A549 (cell line): ENCODE results near the gene AK1.

Experiments
- BCL3 ChIP-seq: fragments of >200 bp; sonication (Bioruptor Twin); formaldehyde crosslinking; IDR thresholded peaks from 3 replicates; pipeline ENCODE4 v1.6.1; 2016
- CHD2 ChIP-seq: fragments of 150-350 bp; IDR thresholded peaks from 2 replicates; pipeline ENCODE4 v1.6.1; 2014; ENCODE audit warnings: low read length; ENCODE audit not compliant: partially characterized antibody
- CTCF ChIP-seq: fragments of >200 bp; sonication (Bioruptor Twin); formaldehyde crosslinking; IDR thresholded peaks from 3 replicates; pipeline ENCODE4 v1.5.1; 2016
- EP300 ChIP-seq, 2 experiments: fragments of >200 bp; sonication (Bioruptor Twin); formaldehyde crosslinking; IDR thresholded peaks; 2 replicates in 1 of 2; 3 replicates in 1 of 2; pipeline ENCODE4 v1.6.1; 2016 to 2017
- HDAC2 ChIP-seq: fragments of 200-600 bp; sonication (generic); IDR thresholded peaks from 2 replicates; pipeline ENCODE4 v1.6.1; 2016
- MYC ChIP-seq: IDR thresholded peaks from 2 replicates; pipeline ENCODE4 v1.6.1; 2012; ENCODE audit warnings: mild to moderate bottlenecking, inconsistent platforms, low read length, improper control_type of control experiment, borderline replicate concordance
- NPAS2 ChIP-seq: fragments of 250-450 bp; sonication (Bioruptor Pico); IDR thresholded peaks from 2 replicates; pipeline ENCODE4 v1.8.0; 2022; ENCODE audit warnings: mild to moderate bottlenecking, moderate library complexity, borderline replicate concordance
- POLR2A ChIP-seq: IDR thresholded peaks from 2 replicates; pipeline ENCODE4 v1.6.1; 2012; ENCODE audit warnings: mild to moderate bottlenecking, low read length
- RAD21 ChIP-seq, 2 experiments: fragments of >200 bp in 1 of 2; sonication (Bioruptor Twin) in 1 of 2; formaldehyde crosslinking in 1 of 2; IDR thresholded peaks in 1 of 2; conservative IDR thresholded peaks in 1 of 2; 2 replicates in 1 of 2; 3 replicates in 1 of 2; pipeline ENCODE4 v1.6.1; 2012 to 2018; ENCODE audit warnings: inconsistent platforms in 1 of 2
- RARB ChIP-seq: fragments of 250-450 bp; sonication (Bioruptor Pico); IDR thresholded peaks from 2 replicates; pipeline ENCODE4 v1.8.0; 2021; ENCODE audit warnings: mild to moderate bottlenecking, moderate library complexity
- SMC3 ChIP-seq: fragments of >200 bp; sonication (Bioruptor Twin); formaldehyde crosslinking; IDR thresholded peaks from 3 replicates; pipeline ENCODE4 v1.6.1; 2018; ENCODE audit warnings: inconsistent platforms
- ZC3H11A ChIP-seq: fragments of 450-650 bp; IDR thresholded peaks from 2 replicates; pipeline ENCODE4 v1.6.1; 2014; ENCODE audit warnings: antibody characterized with exemption, mild to moderate bottlenecking

- TF ChIP-seq MYC (no peak), CTCF (no peak), SMC3 (no peak), BCL3 (no peak), RARB (CRISPR knock-in tag) (no peak), NPAS2 (CRISPR knock-in tag) (no peak), HDAC2 (no peak), RAD21 (conservative IDR thresholded peaks at IDR 0.05 in 1 of 2, IDR thresholded peaks at IDR 0.05 in 1 of 2) (no peak), POLR2A (no peak), EP300 (IDR thresholded peaks at IDR 0.05) (no peak), CHD2 (no peak), ZC3H11A (no peak)
Measured at GRCh38 chr9:127872369-127873222, 4.9 kb downstream of the AK1 start.
